GM23338 (cell line): ENCODE data around the gene MRTFA.

Experiments used
- CREB1 ChIP-seq: fragments of 250-450 bp; sonication (Bioruptor Pico); IDR thresholded peaks from 2 replicates; pipeline ENCODE4 v1.5.0; 2020; ENCODE audit warnings: low read depth, mild to moderate bottlenecking, moderate library complexity
- EZH2 ChIP-seq: fragments of 200-600 bp; sonication (generic); IDR thresholded peaks from one replicate; pipeline ENCODE4 v1.8.0; 2017; ENCODE audit warnings: antibody characterized with exemption, mild to moderate bottlenecking, low read depth; ENCODE audit not compliant: unreplicated experiment
- EZH2phosphoT487 ChIP-seq: fragments of 200-600 bp; sonication (generic); IDR thresholded peaks from one replicate; pipeline ENCODE4 v1.8.1; 2018; ENCODE audit warnings: antibody characterized with exemption; ENCODE audit not compliant: unreplicated experiment
- JUNB ChIP-seq: IDR thresholded peaks from one replicate; pipeline ENCODE4 v1.6.1; 2016; ENCODE audit warnings: antibody characterized with exemption; ENCODE audit not compliant: unreplicated experiment
- NANOG ChIP-seq: IDR thresholded peaks from 2 replicates; pipeline ENCODE4 v1.6.1; 2016; ENCODE audit warnings: antibody characterized with exemption, borderline replicate concordance
- POLR2AphosphoS5 ChIP-seq: IDR thresholded peaks from 2 replicates; pipeline ENCODE4 v1.6.1; 2016; ENCODE audit warnings: antibody characterized with exemption, low read depth
- STAT1 ChIP-seq: IDR thresholded peaks from one replicate; pipeline ENCODE4 v1.6.1; 2016; ENCODE audit warnings: antibody characterized with exemption; ENCODE audit not compliant: unreplicated experiment
- ZNF114 ChIP-seq: fragments of 250-450 bp; sonication (Bioruptor Pico); IDR thresholded peaks from 2 replicates; pipeline ENCODE4 v1.5.0; 2020; ENCODE audit warnings: mild to moderate bottlenecking, moderate library complexity
- ZNF331 ChIP-seq: fragments of 250-450 bp; sonication (Bioruptor Pico); IDR thresholded peaks from 2 replicates; pipeline ENCODE4 v1.5.0; 2020; ENCODE audit warnings: low read depth, mild to moderate bottlenecking, moderate library complexity
- TF ChIP-seq, protein P1 (sequence below), 2 experiments: fragments of 200-600 bp in 1 of 2; sonication (generic) in 1 of 2; conservative IDR thresholded peaks; 2 replicates each; pipeline versions ENCODE4 v1.5.1 to v1.6.1; 2016 to 2017; ENCODE audit warnings: antibody characterized with exemption in 2 of 2, low read depth in 2 of 2, mild to moderate bottlenecking in 2 of 2, moderate library complexity in 1 of 2
- TF ChIP-seq, protein P2 (sequence below): IDR thresholded peaks from one replicate; pipeline ENCODE4 v1.6.1; 2018; ENCODE audit warnings: antibody characterized with exemption; ENCODE audit not compliant: unreplicated experiment
- TF ChIP-seq, protein P3 (sequence below): IDR thresholded peaks from 2 replicates; pipeline ENCODE4 v1.6.1; 2016; ENCODE audit warnings: antibody characterized with exemption

DNA sequence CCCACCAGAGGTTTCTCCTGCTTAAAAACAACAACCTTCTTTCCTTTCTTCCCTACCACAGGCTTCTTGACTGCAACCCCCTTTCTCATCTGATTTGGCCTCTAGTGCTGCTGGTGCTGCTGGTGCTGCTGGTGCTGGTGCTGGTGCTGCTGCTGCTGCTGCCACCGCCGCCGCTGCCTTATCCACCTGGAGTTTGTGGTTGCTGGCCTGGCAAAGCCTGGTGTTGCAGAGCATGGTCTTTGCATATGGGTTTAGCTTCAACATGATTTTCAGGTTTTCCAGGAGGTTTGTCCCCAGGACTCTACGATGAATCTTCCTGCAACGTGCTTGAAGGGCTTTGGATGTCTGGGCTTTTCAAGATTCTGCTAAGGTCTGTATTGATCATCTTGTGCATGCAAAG lies 49.7 kb downstream of the MRTFA start:
- TF ChIP-seq POLR2AphosphoS5 (no peak), ZNF114 (CRISPR knock-in tag) (no peak), EZH2 (no peak), EZH2phosphoT487 (no peak), NANOG (no peak), JUNB (no peak), ZNF331 (CRISPR knock-in tag) (no peak), CREB1 (CRISPR knock-in tag) (no peak), STAT1 (no peak)
- TF ChIP-seq, protein P1, sequence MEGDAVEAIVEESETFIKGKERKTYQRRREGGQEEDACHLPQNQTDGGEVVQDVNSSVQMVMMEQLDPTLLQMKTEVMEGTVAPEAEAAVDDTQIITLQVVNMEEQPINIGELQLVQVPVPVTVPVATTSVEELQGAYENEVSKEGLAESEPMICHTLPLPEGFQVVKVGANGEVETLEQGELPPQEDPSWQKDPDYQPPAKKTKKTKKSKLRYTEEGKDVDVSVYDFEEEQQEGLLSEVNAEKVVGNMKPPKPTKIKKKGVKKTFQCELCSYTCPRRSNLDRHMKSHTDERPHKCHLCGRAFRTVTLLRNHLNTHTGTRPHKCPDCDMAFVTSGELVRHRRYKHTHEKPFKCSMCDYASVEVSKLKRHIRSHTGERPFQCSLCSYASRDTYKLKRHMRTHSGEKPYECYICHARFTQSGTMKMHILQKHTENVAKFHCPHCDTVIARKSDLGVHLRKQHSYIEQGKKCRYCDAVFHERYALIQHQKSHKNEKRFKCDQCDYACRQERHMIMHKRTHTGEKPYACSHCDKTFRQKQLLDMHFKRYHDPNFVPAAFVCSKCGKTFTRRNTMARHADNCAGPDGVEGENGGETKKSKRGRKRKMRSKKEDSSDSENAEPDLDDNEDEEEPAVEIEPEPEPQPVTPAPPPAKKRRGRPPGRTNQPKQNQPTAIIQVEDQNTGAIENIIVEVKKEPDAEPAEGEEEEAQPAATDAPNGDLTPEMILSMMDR (conservative IDR thresholded peaks at IDR 0.05; ENCODE audit: low read depth in 2 of 2) = no peak
- TF ChIP-seq, protein P2, sequence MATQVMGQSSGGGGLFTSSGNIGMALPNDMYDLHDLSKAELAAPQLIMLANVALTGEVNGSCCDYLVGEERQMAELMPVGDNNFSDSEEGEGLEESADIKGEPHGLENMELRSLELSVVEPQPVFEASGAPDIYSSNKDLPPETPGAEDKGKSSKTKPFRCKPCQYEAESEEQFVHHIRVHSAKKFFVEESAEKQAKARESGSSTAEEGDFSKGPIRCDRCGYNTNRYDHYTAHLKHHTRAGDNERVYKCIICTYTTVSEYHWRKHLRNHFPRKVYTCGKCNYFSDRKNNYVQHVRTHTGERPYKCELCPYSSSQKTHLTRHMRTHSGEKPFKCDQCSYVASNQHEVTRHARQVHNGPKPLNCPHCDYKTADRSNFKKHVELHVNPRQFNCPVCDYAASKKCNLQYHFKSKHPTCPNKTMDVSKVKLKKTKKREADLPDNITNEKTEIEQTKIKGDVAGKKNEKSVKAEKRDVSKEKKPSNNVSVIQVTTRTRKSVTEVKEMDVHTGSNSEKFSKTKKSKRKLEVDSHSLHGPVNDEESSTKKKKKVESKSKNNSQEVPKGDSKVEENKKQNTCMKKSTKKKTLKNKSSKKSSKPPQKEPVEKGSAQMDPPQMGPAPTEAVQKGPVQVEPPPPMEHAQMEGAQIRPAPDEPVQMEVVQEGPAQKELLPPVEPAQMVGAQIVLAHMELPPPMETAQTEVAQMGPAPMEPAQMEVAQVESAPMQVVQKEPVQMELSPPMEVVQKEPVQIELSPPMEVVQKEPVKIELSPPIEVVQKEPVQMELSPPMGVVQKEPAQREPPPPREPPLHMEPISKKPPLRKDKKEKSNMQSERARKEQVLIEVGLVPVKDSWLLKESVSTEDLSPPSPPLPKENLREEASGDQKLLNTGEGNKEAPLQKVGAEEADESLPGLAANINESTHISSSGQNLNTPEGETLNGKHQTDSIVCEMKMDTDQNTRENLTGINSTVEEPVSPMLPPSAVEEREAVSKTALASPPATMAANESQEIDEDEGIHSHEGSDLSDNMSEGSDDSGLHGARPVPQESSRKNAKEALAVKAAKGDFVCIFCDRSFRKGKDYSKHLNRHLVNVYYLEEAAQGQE = no peak
- TF ChIP-seq, protein P3, sequence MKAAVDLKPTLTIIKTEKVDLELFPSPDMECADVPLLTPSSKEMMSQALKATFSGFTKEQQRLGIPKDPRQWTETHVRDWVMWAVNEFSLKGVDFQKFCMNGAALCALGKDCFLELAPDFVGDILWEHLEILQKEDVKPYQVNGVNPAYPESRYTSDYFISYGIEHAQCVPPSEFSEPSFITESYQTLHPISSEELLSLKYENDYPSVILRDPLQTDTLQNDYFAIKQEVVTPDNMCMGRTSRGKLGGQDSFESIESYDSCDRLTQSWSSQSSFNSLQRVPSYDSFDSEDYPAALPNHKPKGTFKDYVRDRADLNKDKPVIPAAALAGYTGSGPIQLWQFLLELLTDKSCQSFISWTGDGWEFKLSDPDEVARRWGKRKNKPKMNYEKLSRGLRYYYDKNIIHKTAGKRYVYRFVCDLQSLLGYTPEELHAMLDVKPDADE = no peak
